Mucosa of descending colon (tissue), 3 donors: ENCODE results near the gene APBB2. TPM values are rescaled to one million over a fixed set of nuclear protein-coding genes. Genes with fewer than 3 reads are reported as not detected.
A peak's percentile ranks its signal among the peaks of the same experiment; 100 is the strongest.

Experiments used
- ATAC-seq: fragments of 200-7000 bp; cut with Tn5 transposase; one replicate; pipeline ENCODE4 v1.9.1; 2020; ENCODE audit warnings: mild to moderate bottlenecking, moderate library complexity
- DNase-seq, 3 donors: peaks; one replicate each; pipeline ENCODE4 v3.0.0-alpha.2; 2020
- H3K36me3 ChIP-seq: fragments of 200-600 bp; one replicate; pipeline ENCODE4 v1.8.0; 2021; ENCODE audit warnings: low read depth, mild to moderate bottlenecking
- H3K4me1 ChIP-seq: fragments of 200-600 bp; one replicate; pipeline ENCODE4 v1.8.0; 2021; ENCODE audit warnings: low read depth, mild to moderate bottlenecking
- H3K4me3 ChIP-seq: fragments of 200-600 bp; one replicate; pipeline ENCODE4 v1.8.0; 2021; ENCODE audit warnings: mild to moderate bottlenecking
- H3K9me3 ChIP-seq: fragments of 200-600 bp; one replicate; pipeline ENCODE4 v1.8.0; 2021; ENCODE audit warnings: mild to moderate bottlenecking
- CTCF ChIP-seq: fragments of 200-600 bp; IDR thresholded peaks from one replicate; pipeline ENCODE4 v1.8.0; 2022; ENCODE audit warnings: antibody characterized with exemption, mild to moderate bottlenecking
- intact Hi-C, 2 donors: fragments of 100-400 bp; cut with DNase I in 1 of 2; cut with micrococcal nuclease in 1 of 2; formaldehyde crosslinking; loops; one replicate each; pipeline versions ENCODE4 v1.11.0 to v1.11.1; 2022; cut with DNase I, micrococcal nuclease
- total RNA-seq, 3 donors: library from RNA; stranded (reverse); fragmentation: NEBNext Ultra II Directional in 2 of 3; extraction: Animal tissue kit (Norgen Biotek cat#: 25700) in 2 of 3; gene quantifications; one replicate each; pipeline versions ENCODE4 v1.2.1 to v1.2.4, GENCODE V29; 2021 to 2023
- donor health status: DM: no; HTN: no; CAD: no; lungs with moderate emphysema.
- donor health status: DM: no; HTN: no; CAD: no.
- donor health status: DM: no; HTN: yes; CAD: no.

APBB2 gene
- total RNA-seq, 3 donors from 2014 or later: 26.3 to 68.3 (median 29.6) TPM

GRCh38 chr4:41205854-41206460 is 8.4 kb downstream of the APBB2 start:
- no peak for ATAC-seq
- no peak for TF ChIP-seq CTCF
- intact Hi-C loops: no loop called here
- no peak overlapping the region for H3K4me3 ChIP-seq
- no peaks in the 10 kb centered on the region for H3K36me3 ChIP-seq
- H3K9me3 ChIP-seq: no peaks in the 10 kb centered on the region
- peaks cover 13% of the 10 kb centered on the region for H3K4me1 ChIP-seq
- DNase-seq: no peak

GRCh38 chr4:41205130-41205529 is 9.2 kb downstream of the APBB2 start:
- no peak for ATAC-seq

GRCh38 chr4:41204400-41204978 is 9.9 kb downstream of the APBB2 start:
- H3K36me3 ChIP-seq: no peaks in the 10 kb centered on the region
- TF ChIP-seq CTCF: no peak
- H3K4me1 ChIP-seq: peaks cover 9% of the 10 kb centered on the region
- no peaks in the 10 kb centered on the region for H3K9me3 ChIP-seq
- intact Hi-C loops: no loop called here
- H3K4me3 ChIP-seq: no peak overlapping the region
- DNase-seq (no peak), ATAC-seq (peak; percentile 30)

More at GRCh38 chr4:41205130-41205529, 9.2 kb downstream of the APBB2 start:
- intact Hi-C loops: no loop called here
- Histone ChIP-seq H3K4me1 (peaks cover 11% of the 10 kb centered on the region), H3K4me3 (no peak overlapping the region), H3K36me3 (no peaks in the 10 kb centered on the region), H3K9me3 (no peaks in the 10 kb centered on the region)
- DNase-seq: no peak
- TF ChIP-seq CTCF: no peak

- peaks cover 9% of the 10 kb centered on the region for H3K4me1 ChIP-seq
- no peaks in the 10 kb centered on the region for H3K36me3 ChIP-seq
- no peaks in the 10 kb centered on the region for H3K9me3 ChIP-seq
- no peak overlapping the region for H3K4me3 ChIP-seq
- ATAC-seq: peak; percentile 85
- TF ChIP-seq CTCF: no peak
- DNase-seq: no peak
- intact Hi-C loops: no loop called here
These were observed 10.5 kb downstream of the APBB2 start for GRCh38 chr4:41203841-41204240.

GRCh38 chr4:41202820-41203568 is 11.3 kb downstream of the APBB2 start:
- no peak for TF ChIP-seq CTCF
- intact Hi-C loops: no loop called here
- ATAC-seq (no peak), DNase-seq (no peak)
- Histone ChIP-seq H3K9me3 (no peaks in the 10 kb centered on the region), H3K36me3 (no peaks in the 10 kb centered on the region), H3K4me1 (peaks cover 9% of the 10 kb centered on the region), H3K4me3 (no peak overlapping the region)
